Measurements from ENCODE around the gene THRAP3.
"Not testable (repeated sequence)": the region's sequence is repeated elsewhere in the genome, so short reads cannot be mapped to it uniquely, and the experiment has no call there.

Gene THRAP3

DNA sequence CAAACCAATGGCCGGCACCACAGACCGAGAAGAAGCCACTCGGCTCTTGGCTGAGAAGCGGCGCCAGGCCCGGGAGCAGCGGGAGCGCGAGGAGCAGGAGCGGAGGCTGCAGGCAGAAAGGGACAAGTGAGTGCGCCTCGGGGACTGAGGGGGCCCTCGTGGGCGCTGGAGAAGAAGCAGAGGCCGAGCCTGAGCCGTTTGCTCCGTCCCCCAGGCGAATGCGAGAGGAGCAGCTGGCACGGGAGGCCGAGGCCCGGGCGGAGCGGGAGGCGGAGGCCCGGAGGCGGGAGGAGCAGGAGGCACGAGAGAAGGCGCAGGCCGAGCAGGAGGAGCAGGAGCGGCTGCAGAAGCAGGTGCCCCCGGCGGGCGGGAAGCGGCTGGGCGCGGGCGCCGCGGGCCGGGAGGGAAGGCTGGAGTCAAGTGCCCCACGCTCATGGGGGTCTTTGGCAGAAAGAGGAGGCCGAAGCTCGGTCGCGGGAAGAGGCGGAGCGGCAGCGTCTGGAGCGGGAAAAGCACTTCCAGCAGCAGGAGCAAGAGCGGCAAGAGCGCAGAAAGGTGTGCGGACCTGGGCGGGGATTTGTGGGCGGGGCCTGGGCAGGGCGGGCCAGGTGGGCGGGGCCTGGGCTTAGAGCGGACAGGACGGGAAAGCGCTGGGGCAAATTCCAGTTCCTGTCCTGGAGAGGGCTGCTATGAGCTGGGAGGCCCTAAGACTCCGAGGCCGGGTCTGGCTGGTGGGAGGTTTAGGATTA lies 45.6 kb upstream of the THRAP3 start:
- no peak for DNase-seq (ENCODE audit: low read depth)
- H3K4me3 ChIP-seq (ENCODE audit: low read length) = no peak overlapping the region
- no peak for TF ChIP-seq CTCF (conservative IDR thresholded peaks at IDR 0.05; ENCODE audit: low read depth, low read length)

DNA sequence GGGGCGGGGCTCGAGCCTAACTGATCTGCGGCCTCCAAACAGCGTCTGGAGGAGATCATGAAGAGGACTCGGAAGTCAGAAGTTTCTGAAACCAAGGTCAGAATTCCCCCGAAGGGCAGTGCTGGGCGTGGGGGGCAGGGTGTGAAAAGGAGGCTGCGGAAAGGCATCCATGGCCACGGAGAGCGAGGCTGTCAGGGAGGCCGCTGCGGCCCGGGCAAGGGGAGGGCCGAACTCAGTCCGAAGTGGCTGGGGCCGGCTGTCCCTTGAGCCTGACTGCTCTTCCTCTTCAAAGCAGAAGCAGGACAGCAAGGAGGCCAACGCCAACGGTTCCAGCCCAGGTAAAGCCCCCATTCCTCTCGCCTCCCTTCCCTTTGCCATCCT lies 45.0 kb upstream of the THRAP3 start:
- no peak for TF ChIP-seq CTCF (conservative IDR thresholded peaks at IDR 0.05; ENCODE audit: low read depth, low read length)
- no peak for DNase-seq (ENCODE audit: low read depth)
- H3K4me3 ChIP-seq (ENCODE audit: low read length) = no peak overlapping the region

- H3K4me3 ChIP-seq (ENCODE audit: low read length) = no peak overlapping the region
- no peak for DNase-seq (ENCODE audit: low read depth)
- no peak for TF ChIP-seq CTCF (conservative IDR thresholded peaks at IDR 0.05; ENCODE audit: low read depth, low read length)
These were observed 41.5 kb upstream of the THRAP3 start for GRCh38 chr1:36182734-36183133.

DNA sequence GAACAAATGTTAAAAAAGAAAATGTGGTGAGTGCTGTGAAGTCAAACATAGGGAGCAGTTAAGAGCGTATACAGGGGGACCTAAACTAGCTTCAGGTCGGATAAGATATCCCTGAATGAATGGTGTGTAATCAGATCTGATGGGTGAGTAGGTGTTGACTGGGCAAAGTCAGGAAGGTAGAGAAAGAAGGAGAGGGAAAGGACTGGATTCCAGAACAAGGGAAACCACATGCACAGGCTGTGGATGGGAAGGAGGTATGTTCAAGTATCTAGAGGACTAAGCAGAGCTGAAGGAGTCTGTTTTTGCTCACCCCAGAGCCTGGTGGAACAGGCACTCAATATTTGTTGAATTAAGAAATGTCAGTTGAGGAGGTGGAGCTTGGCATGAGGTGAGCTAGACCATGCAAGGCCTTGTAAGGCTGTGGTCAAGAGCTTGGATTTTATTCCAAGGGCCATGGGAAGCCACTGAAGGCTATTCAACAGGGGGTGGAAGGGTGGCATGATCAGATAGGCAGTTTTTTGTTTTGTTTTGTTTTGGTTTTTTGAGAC lies 40.9 kb upstream of the THRAP3 start:
- DNase-seq (ENCODE audit: low read depth) = no peak
- TF ChIP-seq CTCF (conservative IDR thresholded peaks at IDR 0.05; ENCODE audit: low read depth, low read length) = no peak
- H3K4me3 ChIP-seq (ENCODE audit: low read length) = no peak overlapping the region

GRCh38 chr1:36187800-36188593 lies 36.2 kb upstream of the THRAP3 start:
- H3K4me3 ChIP-seq (ENCODE audit: low read length) = no peak overlapping the region
- no peak for DNase-seq (ENCODE audit: low read depth)
- peak; percentile 92 for TF ChIP-seq CTCF (conservative IDR thresholded peaks at IDR 0.05; ENCODE audit: low read depth, low read length)

DNA sequence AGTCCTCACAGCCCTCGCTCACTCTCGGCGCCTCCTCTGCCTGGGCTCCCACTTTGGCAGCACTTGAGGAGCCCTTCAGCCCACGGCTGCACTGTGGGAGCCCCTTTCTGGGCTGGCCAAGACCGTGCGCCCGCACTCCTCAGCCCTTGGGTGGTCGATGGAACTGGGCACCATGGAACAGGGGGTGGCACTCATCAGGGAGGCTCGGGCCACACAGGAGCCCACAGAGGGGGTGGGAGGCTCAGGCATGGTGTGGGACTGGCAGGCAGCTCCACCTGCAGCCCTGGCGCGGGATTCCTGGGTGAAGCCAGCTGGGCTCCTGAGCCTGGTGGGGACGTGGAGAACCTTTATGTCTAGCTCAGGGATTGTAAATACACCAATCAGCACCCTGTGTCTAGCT lies 27.4 kb upstream of the THRAP3 start:
- H3K4me3 ChIP-seq (ENCODE audit: low read length); DNase-seq (ENCODE audit: low read depth): not testable (repeated sequence)

DNA sequence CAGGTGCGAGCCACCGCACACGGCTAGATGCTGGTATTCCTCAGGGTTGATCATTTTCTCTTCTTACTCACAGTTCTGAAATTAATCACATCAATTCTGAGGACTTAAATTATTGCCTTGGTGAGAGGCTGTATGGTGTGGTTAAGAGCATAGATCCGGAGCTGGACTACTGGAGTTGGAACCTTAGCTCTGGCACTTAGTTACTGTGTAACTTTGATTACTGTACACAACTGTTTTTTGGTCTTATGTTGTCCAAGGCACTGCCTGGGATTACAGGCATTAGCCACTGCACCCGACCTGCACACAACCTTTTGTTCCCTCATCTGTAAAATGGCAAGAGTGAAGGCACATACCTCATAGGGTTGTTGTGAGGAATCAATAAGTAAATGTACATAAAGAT lies 25.6 kb upstream of the THRAP3 start:
- H3K4me3 ChIP-seq (ENCODE audit: low read length) = no peak overlapping the region
- TF ChIP-seq CTCF (conservative IDR thresholded peaks at IDR 0.05; ENCODE audit: low read depth, low read length) = no peak
- no peak for DNase-seq (ENCODE audit: low read depth)

Data from retinal pigment epithelial cell (primary cell).